ENCODE measurements around the gene UBR4.

Gene UBR4

DNA sequence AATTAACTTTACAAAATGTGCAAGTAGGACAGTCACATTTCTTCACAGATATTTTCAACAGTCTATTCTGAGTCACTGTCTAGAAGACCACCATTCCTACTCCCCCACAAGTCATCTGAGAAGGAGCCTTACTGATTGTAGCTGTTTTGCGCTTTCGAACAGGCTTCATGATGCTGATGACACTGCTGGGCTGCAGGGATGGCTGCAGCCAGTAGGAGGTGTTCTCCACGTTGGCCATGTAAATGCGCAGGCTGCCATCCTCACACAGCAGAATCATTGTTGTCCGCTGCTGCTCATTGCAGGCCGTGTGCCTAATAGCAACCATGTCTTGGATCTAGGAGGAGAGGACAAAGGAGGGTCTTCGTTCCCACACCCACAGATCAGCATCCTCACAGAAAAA lies 56.9 kb downstream of the UBR4 start:
- no peak overlapping the region for H3K27ac ChIP-seq
- TF ChIP-seq, protein P1, sequence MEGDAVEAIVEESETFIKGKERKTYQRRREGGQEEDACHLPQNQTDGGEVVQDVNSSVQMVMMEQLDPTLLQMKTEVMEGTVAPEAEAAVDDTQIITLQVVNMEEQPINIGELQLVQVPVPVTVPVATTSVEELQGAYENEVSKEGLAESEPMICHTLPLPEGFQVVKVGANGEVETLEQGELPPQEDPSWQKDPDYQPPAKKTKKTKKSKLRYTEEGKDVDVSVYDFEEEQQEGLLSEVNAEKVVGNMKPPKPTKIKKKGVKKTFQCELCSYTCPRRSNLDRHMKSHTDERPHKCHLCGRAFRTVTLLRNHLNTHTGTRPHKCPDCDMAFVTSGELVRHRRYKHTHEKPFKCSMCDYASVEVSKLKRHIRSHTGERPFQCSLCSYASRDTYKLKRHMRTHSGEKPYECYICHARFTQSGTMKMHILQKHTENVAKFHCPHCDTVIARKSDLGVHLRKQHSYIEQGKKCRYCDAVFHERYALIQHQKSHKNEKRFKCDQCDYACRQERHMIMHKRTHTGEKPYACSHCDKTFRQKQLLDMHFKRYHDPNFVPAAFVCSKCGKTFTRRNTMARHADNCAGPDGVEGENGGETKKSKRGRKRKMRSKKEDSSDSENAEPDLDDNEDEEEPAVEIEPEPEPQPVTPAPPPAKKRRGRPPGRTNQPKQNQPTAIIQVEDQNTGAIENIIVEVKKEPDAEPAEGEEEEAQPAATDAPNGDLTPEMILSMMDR (conservative IDR thresholded peaks at IDR 0.05), result no peak

DNA sequence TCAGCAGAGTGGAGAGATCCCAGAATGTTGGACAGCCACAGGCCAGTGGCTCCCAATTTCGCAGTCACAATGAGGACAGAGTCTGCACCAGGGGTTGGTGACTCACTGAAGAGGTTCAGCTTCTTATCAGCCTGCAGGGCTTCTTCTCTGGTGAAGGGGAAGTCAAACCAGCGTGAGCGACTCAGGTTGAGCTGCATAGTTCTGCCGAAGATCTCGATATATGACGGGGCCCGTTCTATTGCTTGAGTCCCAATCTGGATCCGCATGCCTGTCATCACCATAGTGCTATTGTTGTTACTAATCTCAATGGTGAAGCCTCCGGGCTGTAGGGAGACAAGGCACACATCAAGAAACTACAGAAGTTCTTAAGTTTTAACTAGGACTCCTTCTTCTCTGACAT lies 58.5 kb downstream of the UBR4 start:
- TF ChIP-seq, protein P1 (conservative IDR thresholded peaks at IDR 0.05), result no peak
- H3K27ac ChIP-seq, result no peak overlapping the region

DNA sequence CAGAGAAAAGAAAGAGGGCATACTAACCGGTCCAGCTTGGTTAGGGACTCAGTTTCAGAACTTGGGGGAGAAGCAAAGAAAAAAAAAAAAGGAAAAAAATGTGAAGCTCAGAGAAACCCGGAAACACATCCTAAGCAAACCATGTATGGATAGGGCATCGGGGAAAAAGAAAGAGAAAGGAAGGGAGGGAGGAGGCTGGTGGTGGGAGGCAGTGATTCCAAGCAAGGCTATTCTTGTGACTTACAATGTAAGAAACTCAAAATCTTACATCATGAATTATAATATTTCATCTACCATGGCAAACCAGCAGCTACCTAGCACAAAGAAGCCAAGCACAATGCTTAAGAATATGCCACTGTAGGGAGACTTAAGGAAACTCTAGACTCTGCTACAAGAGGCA lies 60.3 kb downstream of the UBR4 start:
- TF ChIP-seq, protein P1 (conservative IDR thresholded peaks at IDR 0.05), result no peak
- H3K27ac ChIP-seq, result no peak overlapping the region

DNA sequence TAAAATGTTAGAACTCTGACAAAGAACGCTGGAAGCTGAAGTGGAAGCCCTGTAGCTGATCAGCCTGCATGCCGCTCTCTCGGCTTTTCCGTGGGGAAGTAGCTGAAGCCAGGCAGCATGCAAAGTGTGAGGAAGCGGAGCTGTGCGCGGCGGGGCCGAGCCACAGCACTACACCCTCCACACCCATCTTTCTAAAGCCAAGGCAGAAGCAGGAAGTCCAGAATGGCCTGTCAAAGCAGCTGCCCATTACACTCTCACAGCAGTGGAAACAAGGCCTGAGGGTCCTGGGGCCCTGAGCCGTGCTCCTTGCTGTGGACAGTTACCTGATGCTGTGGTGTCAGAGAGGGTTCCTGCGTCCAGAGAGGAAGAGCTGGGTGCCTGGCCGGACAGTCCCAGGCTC lies 69.6 kb downstream of the UBR4 start:
- H3K27ac ChIP-seq, result peak overlapping the region; percentile 98
- TF ChIP-seq, protein P1 (conservative IDR thresholded peaks at IDR 0.05), result no peak

DNA sequence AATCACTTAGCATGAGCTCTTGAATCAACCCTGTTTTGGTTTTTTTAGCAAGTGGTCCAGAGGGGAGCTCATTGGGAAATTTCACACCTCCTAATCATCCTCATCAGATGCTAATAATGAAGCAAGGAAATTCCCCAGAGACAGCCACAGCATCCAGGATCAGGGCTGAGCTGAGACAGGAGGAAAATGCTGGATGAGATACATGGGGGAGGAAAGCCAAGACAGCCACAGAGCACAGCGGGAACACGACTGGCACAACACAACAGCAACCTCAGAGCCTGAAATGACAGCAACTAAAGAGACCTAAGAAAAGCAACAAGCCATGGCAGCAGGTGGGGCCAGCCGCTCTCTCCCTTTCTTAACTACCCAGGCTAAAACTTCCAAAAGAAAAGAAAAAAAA lies 70.4 kb downstream of the UBR4 start:
- peak overlapping the region; percentile 98 for H3K27ac ChIP-seq
- TF ChIP-seq, protein P1 (conservative IDR thresholded peaks at IDR 0.05), result no peak

DNA sequence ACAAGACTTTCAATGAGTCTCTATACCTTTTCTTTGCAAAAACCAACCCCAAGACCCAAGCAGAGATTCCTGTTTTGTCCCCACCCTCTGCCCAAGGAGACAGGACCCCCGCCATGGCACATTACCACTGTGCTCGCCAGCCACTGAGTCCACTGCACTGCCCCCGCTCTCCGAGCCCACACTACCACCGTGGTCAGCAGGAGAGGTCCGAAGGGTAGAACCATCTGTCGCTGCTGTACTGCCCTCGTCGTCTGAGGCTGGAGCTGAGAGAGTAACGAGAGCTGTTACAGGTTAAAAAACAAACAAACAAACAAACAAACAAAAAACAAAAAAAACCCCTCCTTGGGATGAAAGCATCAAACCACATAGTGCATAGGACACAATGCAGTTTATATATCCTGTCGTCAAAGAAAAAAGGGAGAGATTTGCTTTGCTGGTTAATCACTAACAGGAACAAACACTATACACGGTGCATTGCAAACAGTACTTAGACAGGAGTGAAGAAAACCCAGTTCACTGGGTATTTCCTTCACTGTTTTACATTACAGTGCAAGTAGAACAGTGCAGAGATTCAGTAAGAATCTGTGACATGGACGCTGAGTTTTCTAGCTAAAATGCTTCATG lies 71.0 kb downstream of the UBR4 start:
- H3K27ac ChIP-seq, result peak overlapping the region; percentile 98
- TF ChIP-seq, protein P1 (conservative IDR thresholded peaks at IDR 0.05), result no peak

DNA sequence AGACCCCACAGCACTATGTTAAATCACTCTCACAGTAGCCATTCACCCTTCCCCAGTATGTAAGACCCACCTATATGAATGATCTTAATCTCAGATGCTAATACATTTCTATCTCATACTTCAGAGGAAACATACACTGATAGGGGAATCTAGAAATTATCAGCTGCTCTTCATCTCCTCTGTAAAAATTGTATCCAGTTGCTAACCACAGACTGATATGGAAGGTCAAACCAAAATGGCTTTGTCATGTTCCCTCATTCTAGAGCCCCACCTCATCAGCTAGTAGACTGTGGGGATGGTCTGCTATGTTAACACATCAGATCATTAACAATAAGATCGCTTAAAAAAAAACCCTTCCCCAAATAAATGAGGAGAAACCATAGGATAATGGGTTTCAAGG lies 71.7 kb downstream of the UBR4 start:
- TF ChIP-seq, protein P1 (conservative IDR thresholded peaks at IDR 0.05), result no peak
- H3K27ac ChIP-seq, result peak overlapping the region; percentile 98

Data from VCaP (cell line).